ENCODE results near the gene ARHGEF10L.

GRCh38 chr1:17514776-17515175 is 24.7 kb upstream of the ARHGEF10L start:
- TF ChIP-seq, protein P1, sequence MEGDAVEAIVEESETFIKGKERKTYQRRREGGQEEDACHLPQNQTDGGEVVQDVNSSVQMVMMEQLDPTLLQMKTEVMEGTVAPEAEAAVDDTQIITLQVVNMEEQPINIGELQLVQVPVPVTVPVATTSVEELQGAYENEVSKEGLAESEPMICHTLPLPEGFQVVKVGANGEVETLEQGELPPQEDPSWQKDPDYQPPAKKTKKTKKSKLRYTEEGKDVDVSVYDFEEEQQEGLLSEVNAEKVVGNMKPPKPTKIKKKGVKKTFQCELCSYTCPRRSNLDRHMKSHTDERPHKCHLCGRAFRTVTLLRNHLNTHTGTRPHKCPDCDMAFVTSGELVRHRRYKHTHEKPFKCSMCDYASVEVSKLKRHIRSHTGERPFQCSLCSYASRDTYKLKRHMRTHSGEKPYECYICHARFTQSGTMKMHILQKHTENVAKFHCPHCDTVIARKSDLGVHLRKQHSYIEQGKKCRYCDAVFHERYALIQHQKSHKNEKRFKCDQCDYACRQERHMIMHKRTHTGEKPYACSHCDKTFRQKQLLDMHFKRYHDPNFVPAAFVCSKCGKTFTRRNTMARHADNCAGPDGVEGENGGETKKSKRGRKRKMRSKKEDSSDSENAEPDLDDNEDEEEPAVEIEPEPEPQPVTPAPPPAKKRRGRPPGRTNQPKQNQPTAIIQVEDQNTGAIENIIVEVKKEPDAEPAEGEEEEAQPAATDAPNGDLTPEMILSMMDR (IDR thresholded peaks at IDR 0.05; ENCODE audit: low read depth, low read length, poor library complexity, severe bottlenecking) = no peak
- no peak for TF ChIP-seq EZH2phosphoT487 (IDR thresholded peaks at IDR 0.05; ENCODE audit: borderline replicate concordance, low read length)

Data from DOHH2 (cell line).